HFFc6 (cell line): Measurements from ENCODE around the gene EFNB1. TPM values are rescaled to one million over a fixed set of nuclear protein-coding genes. Genes with fewer than 3 reads are reported as not detected.

Experiments
- DNase-seq: peaks from one replicate; pipeline ENCODE4 v3.0.0-alpha.2; 2018
- H3K27ac Mint-ChIP-seq: 2 replicates; pipeline ENCODE4 v1.8.0; 2020; ENCODE audit warnings: mild to moderate bottlenecking, mixed read lengths
- H3K27me3 Mint-ChIP-seq: 2 replicates; pipeline ENCODE4 v1.8.0; 2021; ENCODE audit warnings: mild to moderate bottlenecking, moderate library complexity, mixed read lengths; ENCODE audit not compliant: insufficient read depth
- H3K36me3 Mint-ChIP-seq: 2 replicates; pipeline ENCODE4 v1.8.0; 2021; ENCODE audit warnings: low read depth, mixed read lengths
- H3K4me1 Mint-ChIP-seq: 2 replicates; pipeline ENCODE4 v1.8.0; 2020; ENCODE audit warnings: low read depth, mixed read lengths
- H3K4me3 Mint-ChIP-seq: 2 replicates; pipeline ENCODE4 v1.8.0; 2020; ENCODE audit warnings: mild to moderate bottlenecking, moderate library complexity, mixed read lengths
- H3K9me3 Mint-ChIP-seq: 2 replicates; pipeline ENCODE4 v1.8.0; 2020; ENCODE audit warnings: mild to moderate bottlenecking, mixed read lengths
- total RNA-seq, 6 experiments: library from RNA; stranded (reverse); fragmentation: NEBNext Ultra II Directional; extraction: Animal tissue kit (Norgen Biotek cat#: 25700); gene quantifications; 2 replicates in 1 of 6; 3 replicates in 5 of 6; pipeline ENCODE4 v1.2.3, GENCODE V29; 2021
- TF ChIP-seq, protein P1 (sequence below): fragments of 200-600 bp; sonication (generic); IDR thresholded peaks from 2 replicates; pipeline ENCODE4 v1.5.0; 2021; ENCODE audit warnings: antibody characterized with exemption, mild to moderate bottlenecking

Gene EFNB1
- total RNA-seq, 6 experiments from 2014 or later, result 4.2 to 4.8 (median 4.5) TPM

GRCh38 chrX:68867458-68868112 lies 38.8 kb downstream of the EFNB1 start:
- peaks cover 21% of the 10 kb centered on the region for H3K27me3 Mint-ChIP-seq
- no peak for DNase-seq

GRCh38 chrX:68868316-68868715 lies 39.5 kb downstream of the EFNB1 start:
- Mint-ChIP-seq H3K9me3 (no peaks in the 10 kb centered on the region), H3K36me3 (no peaks in the 10 kb centered on the region), H3K4me3 (no peak overlapping the region), H3K27ac (no peak overlapping the region), H3K27me3 (peaks cover 20% of the 10 kb centered on the region), H3K4me1 (no peaks in the 10 kb centered on the region)
- TF ChIP-seq, protein P1, sequence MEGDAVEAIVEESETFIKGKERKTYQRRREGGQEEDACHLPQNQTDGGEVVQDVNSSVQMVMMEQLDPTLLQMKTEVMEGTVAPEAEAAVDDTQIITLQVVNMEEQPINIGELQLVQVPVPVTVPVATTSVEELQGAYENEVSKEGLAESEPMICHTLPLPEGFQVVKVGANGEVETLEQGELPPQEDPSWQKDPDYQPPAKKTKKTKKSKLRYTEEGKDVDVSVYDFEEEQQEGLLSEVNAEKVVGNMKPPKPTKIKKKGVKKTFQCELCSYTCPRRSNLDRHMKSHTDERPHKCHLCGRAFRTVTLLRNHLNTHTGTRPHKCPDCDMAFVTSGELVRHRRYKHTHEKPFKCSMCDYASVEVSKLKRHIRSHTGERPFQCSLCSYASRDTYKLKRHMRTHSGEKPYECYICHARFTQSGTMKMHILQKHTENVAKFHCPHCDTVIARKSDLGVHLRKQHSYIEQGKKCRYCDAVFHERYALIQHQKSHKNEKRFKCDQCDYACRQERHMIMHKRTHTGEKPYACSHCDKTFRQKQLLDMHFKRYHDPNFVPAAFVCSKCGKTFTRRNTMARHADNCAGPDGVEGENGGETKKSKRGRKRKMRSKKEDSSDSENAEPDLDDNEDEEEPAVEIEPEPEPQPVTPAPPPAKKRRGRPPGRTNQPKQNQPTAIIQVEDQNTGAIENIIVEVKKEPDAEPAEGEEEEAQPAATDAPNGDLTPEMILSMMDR, result no peak
- DNase-seq, result no peak

More at GRCh38 chrX:68867458-68868112, 38.8 kb downstream of the EFNB1 start:
- no peaks in the 10 kb centered on the region for H3K36me3 Mint-ChIP-seq
- no peak overlapping the region for H3K4me3 Mint-ChIP-seq
- H3K9me3 Mint-ChIP-seq, result no peaks in the 10 kb centered on the region
- no peaks in the 10 kb centered on the region for H3K4me1 Mint-ChIP-seq
- H3K27ac Mint-ChIP-seq, result no peak overlapping the region
- TF ChIP-seq, protein P1, result no peak

DNA sequence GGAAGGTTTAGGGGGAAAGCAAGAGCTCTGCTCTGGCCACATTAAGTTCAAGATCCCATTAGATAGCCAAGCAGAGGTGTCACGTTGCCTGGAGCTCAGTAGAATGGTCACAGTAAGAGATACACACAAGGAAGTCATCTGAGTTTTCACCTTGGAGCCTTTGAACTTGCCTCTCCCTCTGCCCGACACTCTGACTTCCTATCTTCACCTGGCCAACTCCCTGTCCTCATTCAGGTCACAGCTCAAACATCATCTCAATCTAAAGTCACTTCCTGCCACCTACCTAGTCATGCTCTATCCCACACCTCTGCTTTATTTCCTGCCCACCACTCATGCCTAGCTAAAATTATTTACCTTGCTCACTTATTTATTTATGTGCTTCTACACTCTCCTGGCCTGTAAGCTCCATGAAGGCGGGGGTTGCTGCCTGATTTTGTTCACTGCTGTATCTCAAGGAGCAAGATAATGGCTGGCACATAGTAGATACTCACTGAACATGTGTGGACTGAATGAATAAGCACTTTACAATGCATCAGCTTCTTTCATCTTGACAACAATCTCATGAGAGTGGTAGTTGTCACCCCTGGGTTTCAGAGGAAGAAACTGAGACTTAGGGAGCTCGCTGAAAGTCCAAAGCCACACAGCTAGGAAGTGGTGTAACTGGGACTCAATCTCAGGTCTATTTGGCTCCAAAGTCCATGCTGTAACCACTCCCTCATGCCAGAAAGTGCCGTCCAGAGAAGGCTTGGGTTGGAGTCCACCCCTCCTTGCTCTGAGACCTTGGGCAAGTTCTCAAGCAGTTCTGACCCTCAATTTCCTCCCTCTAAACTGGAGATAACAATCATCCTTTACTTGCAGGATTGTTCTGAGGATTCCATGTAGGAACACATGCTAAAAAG lies 40.3 kb downstream of the EFNB1 start:
- H3K27ac Mint-ChIP-seq, result no peak overlapping the region
- no peaks in the 10 kb centered on the region for H3K36me3 Mint-ChIP-seq
- no peak for DNase-seq
- H3K9me3 Mint-ChIP-seq, result no peaks in the 10 kb centered on the region
- H3K27me3 Mint-ChIP-seq, result peaks cover 15% of the 10 kb centered on the region
- H3K4me1 Mint-ChIP-seq, result no peaks in the 10 kb centered on the region
- TF ChIP-seq, protein P1, result no peak
- no peak overlapping the region for H3K4me3 Mint-ChIP-seq

GRCh38 chrX:68870357-68870756 lies 41.5 kb downstream of the EFNB1 start:
- Mint-ChIP-seq H3K27ac (no peak overlapping the region), H3K9me3 (no peaks in the 10 kb centered on the region), H3K27me3 (peaks cover 19% of the 10 kb centered on the region), H3K4me3 (no peak overlapping the region), H3K4me1 (no peaks in the 10 kb centered on the region), H3K36me3 (no peaks in the 10 kb centered on the region)
- DNase-seq, result no peak
- TF ChIP-seq, protein P1, result no peak

GRCh38 chrX:68872171-68872570 lies 43.4 kb downstream of the EFNB1 start:
- no peak for DNase-seq
- Mint-ChIP-seq H3K27ac (no peak overlapping the region), H3K27me3 (peaks cover 29% of the 10 kb centered on the region), H3K4me3 (no peak overlapping the region), H3K36me3 (no peaks in the 10 kb centered on the region), H3K4me1 (no peaks in the 10 kb centered on the region), H3K9me3 (no peaks in the 10 kb centered on the region)
- TF ChIP-seq, protein P1, result no peak
